SK-N-SH (cell line): ENCODE results near the gene PITPNM1. TPM values are rescaled to one million over a fixed set of nuclear protein-coding genes. Genes with fewer than 3 reads are reported as not detected.

Experiments used
- CTCF ChIA-PET: fragments of 300-600, 350-600 bp; formaldehyde crosslinking; extraction: SDS; loops from one replicate; lab custom pipeline; 2021; lab: Yijun Ruan, JAX
- POLR2A ChIA-PET: fragments of 350-600 bp; sonication (Branson Sonifier 250); formaldehyde crosslinking; extraction: SDS; loops from one replicate; lab custom pipeline; 2020; ENCODE audit warnings: antibody characterized with exemption, inconsistent platforms; lab: Yijun Ruan, JAX
- DNase-seq: peaks from one replicate; pipeline ENCODE4 v3.0.0; 2012
- H2AFZ ChIP-seq: fragments of 200-600 bp; sonication (generic); 2 replicates; pipeline ENCODE4 v1.8.1; 2016; ENCODE audit warnings: antibody characterized with exemption, mild to moderate bottlenecking, low read depth
- H3F3A ChIP-seq: fragments of 200-600 bp; sonication (generic); replicated peaks from 2 replicates; pipeline ENCODE3; 2016; ENCODE audit warnings: antibody characterized with exemption, mild to moderate bottlenecking; ENCODE audit not compliant: insufficient read depth
- H3K27ac ChIP-seq, 2 experiments: fragments of 200-500 bp in 1 of 2; fragments of 200-600 bp in 1 of 2; sonication (Bioruptor generic) in 1 of 2; sonication (generic), shearing (Covaris generic) in 1 of 2; 2 replicates each; pipeline versions ENCODE4 v1.5.1 to v1.6.1; 2014 to 2016; ENCODE audit warnings: low read depth in 2 of 2, inconsistent platforms in 1 of 2, low read length in 1 of 2, mild to moderate bottlenecking in 1 of 2, mixed read lengths in 1 of 2
- H3K27me3 ChIP-seq: fragments of 200-600 bp; sonication (generic), shearing (Covaris generic); 2 replicates; pipeline ENCODE4 v1.6.1; 2016; ENCODE audit warnings: mixed run types; ENCODE audit not compliant: insufficient read depth
- H3K36me3 ChIP-seq, 2 experiments: fragments of 200-500 bp in 1 of 2; fragments of 200-600 bp in 1 of 2; sonication (Bioruptor generic) in 1 of 2; sonication (generic) in 1 of 2; replicated peaks in 1 of 2; 2 replicates each; pipeline versions ENCODE3 to v1.5.1; 2014 to 2016; ENCODE audit warnings: low read length in 1 of 2, mild to moderate bottlenecking in 1 of 2; ENCODE audit not compliant: insufficient read depth in 2 of 2, control insufficient read depth in 1 of 2
- H3K4me1 ChIP-seq, 2 experiments: fragments of 200-500 bp in 1 of 2; fragments of 200-600 bp in 1 of 2; sonication (Bioruptor generic) in 1 of 2; sonication (generic), shearing (Covaris generic) in 1 of 2; 2 replicates each; pipeline versions ENCODE4 v1.5.1 to v1.6.1; 2014 to 2016; ENCODE audit warnings: low read depth in 1 of 2, low read length in 1 of 2, mixed run types in 1 of 2; ENCODE audit not compliant: insufficient read depth in 2 of 2, control insufficient read depth in 1 of 2
- H3K4me2 ChIP-seq: fragments of 200-600 bp; sonication (generic), shearing (Covaris generic); 2 replicates; pipeline ENCODE4 v1.6.1; 2017; ENCODE audit warnings: mixed run types
- H3K4me3 ChIP-seq, 2 experiments: fragments of 200-500 bp in 1 of 2; fragments of 200-600 bp in 1 of 2; sonication (Bioruptor generic) in 1 of 2; sonication (generic), shearing (Covaris generic) in 1 of 2; 2 replicates each; pipeline versions ENCODE4 v1.5.1 to v1.8.1; 2014 to 2016; ENCODE audit warnings: low read depth in 2 of 2, inconsistent platforms in 1 of 2, low read length in 1 of 2, mild to moderate bottlenecking in 1 of 2, mixed read lengths in 1 of 2, moderate library complexity in 1 of 2
- H3K79me2 ChIP-seq: fragments of 200-600 bp; sonication (generic); 2 replicates; pipeline ENCODE4 v1.8.1; 2017; ENCODE audit warnings: mild to moderate bottlenecking; ENCODE audit not compliant: insufficient read depth
- H3K9ac ChIP-seq: fragments of 200-600 bp; sonication (generic); 2 replicates; pipeline ENCODE4 v1.6.1; 2017; ENCODE audit warnings: mixed run types
- H3K9me2 ChIP-seq: fragments of 200-600 bp; sonication (generic); 2 replicates; pipeline ENCODE4 v1.6.1; 2017; ENCODE audit warnings: mixed run types
- H3K9me3 ChIP-seq: fragments of 200-600 bp; sonication (generic); 2 replicates; pipeline ENCODE4 v1.6.1; 2017; ENCODE audit warnings: mixed run types, mild to moderate bottlenecking, moderate library complexity
- H4K20me1 ChIP-seq: fragments of 200-600 bp; sonication (generic); 2 replicates; pipeline ENCODE4 v1.6.1; 2017; ENCODE audit warnings: mild to moderate bottlenecking, mixed run types; ENCODE audit not compliant: insufficient read depth
- CHD2 ChIP-seq: fragments of 150-350 bp; IDR thresholded peaks from 2 replicates; pipeline ENCODE4 v1.6.1; 2018; ENCODE audit warnings: low read length; ENCODE audit not compliant: partially characterized antibody
- ELF1 ChIP-seq: IDR thresholded peaks from 2 replicates; pipeline ENCODE4 v1.4.0; 2012
- EZH2phosphoT487 ChIP-seq: fragments of 200-600 bp; sonication (generic); IDR thresholded peaks from 2 replicates; pipeline ENCODE4 v1.6.1; 2017; ENCODE audit warnings: low read depth, mixed run types, mild to moderate bottlenecking, antibody characterized with exemption, moderate library complexity, borderline replicate concordance
- FOXJ3 ChIP-seq: sonication (generic); formaldehyde crosslinking; IDR thresholded peaks from 2 replicates; pipeline ENCODE4 v1.5.1; 2020; ENCODE audit warnings: mild to moderate bottlenecking, missing genetic modification reagents
- GABPA ChIP-seq: IDR thresholded peaks from 2 replicates; pipeline ENCODE4 v1.4.0; 2012; ENCODE audit warnings: low read depth, mild to moderate bottlenecking
- GATA2 ChIP-seq: sonication (generic); formaldehyde crosslinking; IDR thresholded peaks from 2 replicates; pipeline ENCODE4 v1.5.0; 2020; ENCODE audit warnings: mild to moderate bottlenecking, missing genetic modification reagents
- IRF3 ChIP-seq: fragments of 150-350 bp; IDR thresholded peaks from 2 replicates; pipeline ENCODE4 v1.6.1; 2016; ENCODE audit warnings: mild to moderate bottlenecking, low read depth, low read length
- MAX ChIP-seq: IDR thresholded peaks from 2 replicates; pipeline ENCODE4 v1.4.0; 2012; ENCODE audit warnings: low read depth
- NRF1 ChIP-seq: IDR thresholded peaks from 2 replicates; pipeline ENCODE4 v1.6.1; 2012; ENCODE audit warnings: low read depth, mild to moderate bottlenecking, low read length
- PBX3 ChIP-seq: IDR thresholded peaks from 2 replicates; pipeline ENCODE4; 2012
- RCOR1 ChIP-seq: fragments of 150-350 bp; IDR thresholded peaks from 2 replicates; pipeline ENCODE4 v1.6.1; 2017; ENCODE audit warnings: antibody characterized with exemption, low read length
- RFX5 ChIP-seq: IDR thresholded peaks from 2 replicates; pipeline ENCODE4 v1.6.1; 2012; ENCODE audit warnings: mild to moderate bottlenecking, improper control_type of control experiment, low read length
- SIN3A ChIP-seq: IDR thresholded peaks from 2 replicates; pipeline ENCODE4 v1.6.1; 2012; ENCODE audit warnings: low read depth, mild to moderate bottlenecking, low read length, moderate library complexity, borderline replicate concordance
- SMC3 ChIP-seq: IDR thresholded peaks from 2 replicates; pipeline ENCODE4 v1.6.1; 2012; ENCODE audit warnings: low read depth, low read length, improper control_type of control experiment
- TAF1 ChIP-seq: IDR thresholded peaks from 2 replicates; pipeline ENCODE4 v1.6.1; 2012; ENCODE audit warnings: low read depth, mild to moderate bottlenecking, low read length, moderate library complexity, borderline replicate concordance
- TEAD4 ChIP-seq: IDR thresholded peaks from 2 replicates; pipeline ENCODE4 v1.4.0; 2012; ENCODE audit warnings: mild to moderate bottlenecking, borderline replicate concordance; ENCODE audit not compliant: insufficient read depth
- WGBS: methylation state at CpG from one replicate; pipeline ENCODE4 v1.1.6; 2017; ENCODE audit warnings: low lambda C conversion rate; 5-methylcytosine and 5-hydroxymethylcytosine counted together
- polyA plus RNA-seq, 3 experiments: library from polyadenylated mRNA; depleted of rRNA; stranded (reverse); fragments of >200 nt; gene quantifications; 2 replicates each; pipeline ENCODE4 v1.2.3, GENCODE V29; 2012

The PITPNM1 gene
- polyA plus RNA-seq, 1 of the 3 experiments (the other 2 are of a cell fraction) = 24.2 TPM

GRCh38 chr11:67508486-67509121, 3.4 kb upstream of the PITPNM1 start (continued):
- TF ChIP-seq FOXJ3 (no peak), SIN3A (0 out of 2 replicates have a peak, but pooled peaks have one; percentile 29), TAF1 (peak; percentile 11; the same call in 1 of the 2 replicates), GABPA (no peak), GATA2 (no peak), SMC3 (no peak), NRF1 (peak; percentile 88)

GRCh38 chr11:67507864-67508485, 2.8 kb upstream of the PITPNM1 start, which contains the start of gene CDK2AP2:
Gene CDK2AP2, minus strand, starts transcription at chr11:67508162. Its CDS starts 80 bp downstream, at chr11:67508082.
- no peaks in the 10 kb centered on the region for H3K9me3 ChIP-seq
- peaks cover 0 to 6% of the 10 kb centered on the region in 2 experiments for H3K36me3 ChIP-seq
- CTCF ChIA-PET = interaction anchor here (1.1 kb wide), 1 partner anchor 15 kb away, joined by 3 read pairs; no protein-coding TSS in a partner anchor
- H3K9ac ChIP-seq = peak within 1 kb of the TSS; percentile 77
- POLR2A ChIA-PET = interaction anchor here (1.4 kb wide), 1 partner anchor 106 kb away, joined by 5 read pairs; the partner anchor contains the start of gene PPP1CA
- H3K9me2 ChIP-seq = no peaks in the 10 kb centered on the region
- TF ChIP-seq TEAD4 (no peak), EZH2phosphoT487 (no peak), ELF1 (0 out of 2 replicates have a peak, but pooled peaks have one; percentile 47), PBX3 (peak; percentile 99), GABPA (peak; percentile 75), IRF3 (peak; percentile 98), CHD2 (peak; percentile 91), RFX5 (peak; percentile 84), RCOR1 (peak; percentile 40; the same call in 1 of the 2 replicates), MAX (peak; percentile 71; the same call in 1 of the 2 replicates), FOXJ3 (no peak), SIN3A (peak; percentile 56; the same call in 1 of the 2 replicates), SMC3 (no peak)
- H4K20me1 ChIP-seq = peaks cover 9% of the 10 kb centered on the region
- peaks cover 10 to 36% of the 10 kb centered on the region in 2 experiments for H3K4me1 ChIP-seq
- peak within 1 kb of the TSS; percentile 95 for H3K4me2 ChIP-seq
- H3F3A ChIP-seq = peaks cover 22% of the 10 kb centered on the region
- peak within 1 kb of the TSS; percentile 68 to 89 for H3K4me3 ChIP-seq
- peaks cover 26% of the 10 kb centered on the region for H3K79me2 ChIP-seq
- no peaks in the 10 kb centered on the region; the same call in 1 of the 2 replicates for H3K27me3 ChIP-seq
- WGBS = 3% methylated on average over 22 of the region's 57 CpGs
- peak within 1 kb of the TSS; percentile 81 for H2AFZ ChIP-seq
- peak within 1 kb of the TSS; percentile 89 to 96 for H3K27ac ChIP-seq
- peak; percentile 97 for DNase-seq
